GM12878 (cell line): Measurements from ENCODE around the gene LYVE1.

Experiments
- CEBPB ChIP-seq, 2 experiments: fragments of 150-350 bp in 1 of 2; IDR thresholded peaks; 2 replicates each; pipeline ENCODE4 v1.6.1; 2012 to 2014; ENCODE audit warnings: low read depth in 2 of 2, low read length in 2 of 2, borderline replicate concordance in 1 of 2, inconsistent platforms in 1 of 2
- CHD4 ChIP-seq: fragments of 200-600 bp; sonication (generic); IDR thresholded peaks from 2 replicates; pipeline ENCODE4 v1.6.1; 2016; ENCODE audit warnings: mild to moderate bottlenecking
- EP300 ChIP-seq, 2 experiments: fragments of 150-350 bp in 1 of 2; IDR thresholded peaks; 2 replicates each; pipeline ENCODE4 v1.6.1; 2011 to 2012; ENCODE audit warnings: low read depth in 2 of 2, low read length in 2 of 2, borderline replicate concordance in 1 of 2, improper control_type of control experiment in 1 of 2, inconsistent platforms in 1 of 2; ENCODE audit not compliant: control insufficient read depth in 1 of 2
- KDM1A ChIP-seq: fragments of 200-600 bp; sonication (generic); IDR thresholded peaks from 2 replicates; pipeline ENCODE4 v1.6.1; 2016; ENCODE audit warnings: borderline replicate concordance
- NR2C1 ChIP-seq: fragments of 450-650 bp; IDR thresholded peaks from 2 replicates; pipeline ENCODE4 v1.6.1; 2017; ENCODE audit warnings: antibody characterized with exemption, mild to moderate bottlenecking, moderate library complexity
- NR2C2 ChIP-seq: IDR thresholded peaks from 2 replicates; pipeline ENCODE4 v1.6.1; 2011; ENCODE audit warnings: borderline replicate concordance, low read depth; ENCODE audit not compliant: control insufficient read depth, insufficient read length
- POLR2A ChIP-seq: IDR thresholded peaks from 2 replicates; pipeline ENCODE4 v1.6.1; 2011; ENCODE audit warnings: low read depth, mild to moderate bottlenecking, low read length
- POLR2AphosphoS5 ChIP-seq: IDR thresholded peaks from 2 replicates; pipeline ENCODE4 v1.6.1; 2011; ENCODE audit warnings: mild to moderate bottlenecking, low read length, inconsistent platforms
- ZNF24 ChIP-seq: fragments of 450-650 bp; IDR thresholded peaks from 2 replicates; pipeline ENCODE4 v1.6.1; 2017; ENCODE audit warnings: antibody characterized with exemption, mild to moderate bottlenecking
- TF ChIP-seq, protein P1 (sequence below), 3 experiments: IDR thresholded peaks in 2 of 3; conservative IDR thresholded peaks in 1 of 3; 2 replicates each; pipeline ENCODE4 v1.5.1; 2011; ENCODE audit warnings: low read depth in 3 of 3, low read length in 3 of 3, mild to moderate bottlenecking in 3 of 3, control low read depth in 2 of 3, moderate library complexity in 2 of 3, inconsistent platforms in 1 of 3, mixed read lengths in 1 of 3; ENCODE audit not compliant: control insufficient read depth in 2 of 3, insufficient read depth in 1 of 3; ENCODE audit errors: extremely low read depth in 1 of 3
- TF ChIP-seq, protein P2 (sequence below): fragments of 450-650 bp; formaldehyde crosslinking; IDR thresholded peaks from 2 replicates; pipeline ENCODE4 v1.4.0; 2020; ENCODE audit warnings: mild to moderate bottlenecking, moderate library complexity
- TF ChIP-seq, protein P3 (sequence below): IDR thresholded peaks from 2 replicates; pipeline ENCODE4 v1.6.1; 2011; ENCODE audit warnings: borderline replicate concordance, low read depth, mild to moderate bottlenecking, moderate library complexity, low read length; ENCODE audit not compliant: insufficient read depth, poor library complexity, severe bottlenecking

DNA sequence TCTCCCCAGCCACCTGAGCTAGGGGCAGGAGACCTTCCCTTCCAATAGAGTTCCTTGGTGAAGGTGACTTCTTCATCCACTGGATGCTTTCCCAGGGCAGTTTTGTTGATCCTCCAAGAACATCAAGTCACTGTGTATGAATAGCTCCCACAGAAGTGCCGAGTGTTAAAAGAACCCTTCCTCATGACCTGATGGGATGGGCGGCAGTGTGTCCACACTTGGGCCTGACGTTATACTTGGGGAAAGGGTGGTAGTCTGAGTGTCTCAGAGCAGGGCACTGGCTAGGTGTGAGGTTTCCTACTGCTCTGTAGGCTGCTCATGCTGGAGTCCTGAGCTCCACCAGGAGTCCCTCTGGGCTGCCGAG is 7.6 kb upstream of the LYVE1 start:
- TF ChIP-seq POLR2A (no peak), KDM1A (no peak), POLR2AphosphoS5 (no peak), CHD4 (no peak), ZNF24 (no peak), CEBPB (IDR thresholded peaks at IDR 0.05; ENCODE audit: borderline replicate concordance in 1 of 2, low read depth in 2 of 2, low read length in 2 of 2) (no peak), NR2C1 (no peak), NR2C2 (no peak), EP300 (IDR thresholded peaks at IDR 0.05; ENCODE audit: borderline replicate concordance in 1 of 2, control insufficient read depth in 1 of 2, low read depth in 2 of 2, low read length in 2 of 2) (no peak)
- TF ChIP-seq, protein P1, sequence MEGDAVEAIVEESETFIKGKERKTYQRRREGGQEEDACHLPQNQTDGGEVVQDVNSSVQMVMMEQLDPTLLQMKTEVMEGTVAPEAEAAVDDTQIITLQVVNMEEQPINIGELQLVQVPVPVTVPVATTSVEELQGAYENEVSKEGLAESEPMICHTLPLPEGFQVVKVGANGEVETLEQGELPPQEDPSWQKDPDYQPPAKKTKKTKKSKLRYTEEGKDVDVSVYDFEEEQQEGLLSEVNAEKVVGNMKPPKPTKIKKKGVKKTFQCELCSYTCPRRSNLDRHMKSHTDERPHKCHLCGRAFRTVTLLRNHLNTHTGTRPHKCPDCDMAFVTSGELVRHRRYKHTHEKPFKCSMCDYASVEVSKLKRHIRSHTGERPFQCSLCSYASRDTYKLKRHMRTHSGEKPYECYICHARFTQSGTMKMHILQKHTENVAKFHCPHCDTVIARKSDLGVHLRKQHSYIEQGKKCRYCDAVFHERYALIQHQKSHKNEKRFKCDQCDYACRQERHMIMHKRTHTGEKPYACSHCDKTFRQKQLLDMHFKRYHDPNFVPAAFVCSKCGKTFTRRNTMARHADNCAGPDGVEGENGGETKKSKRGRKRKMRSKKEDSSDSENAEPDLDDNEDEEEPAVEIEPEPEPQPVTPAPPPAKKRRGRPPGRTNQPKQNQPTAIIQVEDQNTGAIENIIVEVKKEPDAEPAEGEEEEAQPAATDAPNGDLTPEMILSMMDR (IDR thresholded peaks at IDR 0.05 in 2 of 3, conservative IDR thresholded peaks at IDR 0.05 in 1 of 3; ENCODE audit: control insufficient read depth in 2 of 3, extremely low read depth in 1 of 3, insufficient read depth in 1 of 3, low read depth in 3 of 3, low read length in 3 of 3), result no peak
- TF ChIP-seq, protein P2, sequence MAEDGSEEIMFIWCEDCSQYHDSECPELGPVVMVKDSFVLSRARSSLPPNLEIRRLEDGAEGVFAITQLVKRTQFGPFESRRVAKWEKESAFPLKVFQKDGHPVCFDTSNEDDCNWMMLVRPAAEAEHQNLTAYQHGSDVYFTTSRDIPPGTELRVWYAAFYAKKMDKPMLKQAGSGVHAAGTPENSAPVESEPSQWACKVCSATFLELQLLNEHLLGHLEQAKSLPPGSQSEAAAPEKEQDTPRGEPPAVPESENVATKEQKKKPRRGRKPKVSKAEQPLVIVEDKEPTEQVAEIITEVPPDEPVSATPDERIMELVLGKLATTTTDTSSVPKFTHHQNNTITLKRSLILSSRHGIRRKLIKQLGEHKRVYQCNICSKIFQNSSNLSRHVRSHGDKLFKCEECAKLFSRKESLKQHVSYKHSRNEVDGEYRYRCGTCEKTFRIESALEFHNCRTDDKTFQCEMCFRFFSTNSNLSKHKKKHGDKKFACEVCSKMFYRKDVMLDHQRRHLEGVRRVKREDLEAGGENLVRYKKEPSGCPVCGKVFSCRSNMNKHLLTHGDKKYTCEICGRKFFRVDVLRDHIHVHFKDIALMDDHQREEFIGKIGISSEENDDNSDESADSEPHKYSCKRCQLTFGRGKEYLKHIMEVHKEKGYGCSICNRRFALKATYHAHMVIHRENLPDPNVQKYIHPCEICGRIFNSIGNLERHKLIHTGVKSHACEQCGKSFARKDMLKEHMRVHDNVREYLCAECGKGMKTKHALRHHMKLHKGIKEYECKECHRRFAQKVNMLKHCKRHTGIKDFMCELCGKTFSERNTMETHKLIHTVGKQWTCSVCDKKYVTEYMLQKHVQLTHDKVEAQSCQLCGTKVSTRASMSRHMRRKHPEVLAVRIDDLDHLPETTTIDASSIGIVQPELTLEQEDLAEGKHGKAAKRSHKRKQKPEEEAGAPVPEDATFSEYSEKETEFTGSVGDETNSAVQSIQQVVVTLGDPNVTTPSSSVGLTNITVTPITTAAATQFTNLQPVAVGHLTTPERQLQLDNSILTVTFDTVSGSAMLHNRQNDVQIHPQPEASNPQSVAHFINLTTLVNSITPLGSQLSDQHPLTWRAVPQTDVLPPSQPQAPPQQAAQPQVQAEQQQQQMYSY (CRISPR knock-in tag), result no peak
- TF ChIP-seq, protein P3, sequence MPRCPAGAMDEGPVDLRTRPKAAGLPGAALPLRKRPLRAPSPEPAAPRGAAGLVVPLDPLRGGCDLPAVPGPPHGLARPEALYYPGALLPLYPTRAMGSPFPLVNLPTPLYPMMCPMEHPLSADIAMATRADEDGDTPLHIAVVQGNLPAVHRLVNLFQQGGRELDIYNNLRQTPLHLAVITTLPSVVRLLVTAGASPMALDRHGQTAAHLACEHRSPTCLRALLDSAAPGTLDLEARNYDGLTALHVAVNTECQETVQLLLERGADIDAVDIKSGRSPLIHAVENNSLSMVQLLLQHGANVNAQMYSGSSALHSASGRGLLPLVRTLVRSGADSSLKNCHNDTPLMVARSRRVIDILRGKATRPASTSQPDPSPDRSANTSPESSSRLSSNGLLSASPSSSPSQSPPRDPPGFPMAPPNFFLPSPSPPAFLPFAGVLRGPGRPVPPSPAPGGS, result no peak
